Ishikawa (cell line): ENCODE measurements around the gene WSCD2.

Experiments
- CEBPB ChIP-seq: IDR thresholded peaks from 2 replicates; pipeline ENCODE4 v1.6.1; 2012
- CREB1 ChIP-seq: IDR thresholded peaks from 2 replicates; pipeline ENCODE4 v1.6.1; 2012; ENCODE audit warnings: low read depth
- EGR1 ChIP-seq: IDR thresholded peaks from 2 replicates; pipeline ENCODE4 v1.6.1; 2012
- EP300 ChIP-seq: IDR thresholded peaks from 2 replicates; pipeline ENCODE4 v1.6.1; 2012; ENCODE audit warnings: borderline replicate concordance
- FOXM1 ChIP-seq: IDR thresholded peaks from 2 replicates; pipeline ENCODE4 v1.6.1; 2012; ENCODE audit warnings: low read depth, borderline replicate concordance
- TAF1 ChIP-seq: IDR thresholded peaks from 2 replicates; pipeline ENCODE4 v1.6.1; 2012; ENCODE audit warnings: low read depth, mild to moderate bottlenecking
- TCF12 ChIP-seq: IDR thresholded peaks from 2 replicates; pipeline ENCODE4 v1.6.1; 2012; ENCODE audit warnings: low read depth
- YY1 ChIP-seq: IDR thresholded peaks from 2 replicates; pipeline ENCODE4 v1.6.1; 2012; ENCODE audit warnings: low read depth
- ZBTB7A ChIP-seq: IDR thresholded peaks from 2 replicates; pipeline ENCODE4 v1.6.1; 2012; ENCODE audit warnings: low read depth
- TF ChIP-seq, protein P1 (sequence below): IDR thresholded peaks from 2 replicates; pipeline ENCODE4 v1.6.1; 2012
- TF ChIP-seq, protein P2 (sequence below): IDR thresholded peaks from 2 replicates; pipeline ENCODE4 v1.6.1; 2012; ENCODE audit warnings: low read depth, mild to moderate bottlenecking
- TF ChIP-seq, protein P3 (sequence below): IDR thresholded peaks from 2 replicates; pipeline ENCODE4 v1.6.1; 2012

DNA sequence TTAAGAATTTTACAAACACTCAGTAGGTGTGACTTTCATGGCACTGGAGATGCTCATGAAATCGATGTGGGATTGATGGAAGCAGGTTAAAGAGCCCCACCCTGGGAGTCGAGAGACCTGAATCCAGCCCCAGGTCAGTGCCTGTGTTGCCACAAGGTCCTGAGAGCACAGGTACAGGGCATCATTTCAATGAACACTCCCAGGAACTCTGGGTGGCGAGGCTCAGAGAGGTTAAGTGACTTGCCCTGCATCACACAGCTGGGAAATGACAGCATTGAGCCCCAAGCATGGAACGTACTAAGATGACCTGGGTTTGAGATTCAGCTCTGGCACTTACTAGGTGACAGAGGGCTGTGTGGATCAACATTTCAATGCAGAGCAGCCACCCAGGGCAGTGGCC, 111.8 kb downstream of the WSCD2 start:
- no peak for TF ChIP-seq CEBPB
- TF ChIP-seq EGR1: no peak
- no peak for TF ChIP-seq FOXM1
- no peak for TF ChIP-seq YY1
- TF ChIP-seq, protein P1, sequence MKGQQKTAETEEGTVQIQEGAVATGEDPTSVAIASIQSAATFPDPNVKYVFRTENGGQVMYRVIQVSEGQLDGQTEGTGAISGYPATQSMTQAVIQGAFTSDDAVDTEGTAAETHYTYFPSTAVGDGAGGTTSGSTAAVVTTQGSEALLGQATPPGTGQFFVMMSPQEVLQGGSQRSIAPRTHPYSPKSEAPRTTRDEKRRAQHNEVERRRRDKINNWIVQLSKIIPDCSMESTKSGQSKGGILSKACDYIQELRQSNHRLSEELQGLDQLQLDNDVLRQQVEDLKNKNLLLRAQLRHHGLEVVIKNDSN: no peak
- TF ChIP-seq, protein P2, sequence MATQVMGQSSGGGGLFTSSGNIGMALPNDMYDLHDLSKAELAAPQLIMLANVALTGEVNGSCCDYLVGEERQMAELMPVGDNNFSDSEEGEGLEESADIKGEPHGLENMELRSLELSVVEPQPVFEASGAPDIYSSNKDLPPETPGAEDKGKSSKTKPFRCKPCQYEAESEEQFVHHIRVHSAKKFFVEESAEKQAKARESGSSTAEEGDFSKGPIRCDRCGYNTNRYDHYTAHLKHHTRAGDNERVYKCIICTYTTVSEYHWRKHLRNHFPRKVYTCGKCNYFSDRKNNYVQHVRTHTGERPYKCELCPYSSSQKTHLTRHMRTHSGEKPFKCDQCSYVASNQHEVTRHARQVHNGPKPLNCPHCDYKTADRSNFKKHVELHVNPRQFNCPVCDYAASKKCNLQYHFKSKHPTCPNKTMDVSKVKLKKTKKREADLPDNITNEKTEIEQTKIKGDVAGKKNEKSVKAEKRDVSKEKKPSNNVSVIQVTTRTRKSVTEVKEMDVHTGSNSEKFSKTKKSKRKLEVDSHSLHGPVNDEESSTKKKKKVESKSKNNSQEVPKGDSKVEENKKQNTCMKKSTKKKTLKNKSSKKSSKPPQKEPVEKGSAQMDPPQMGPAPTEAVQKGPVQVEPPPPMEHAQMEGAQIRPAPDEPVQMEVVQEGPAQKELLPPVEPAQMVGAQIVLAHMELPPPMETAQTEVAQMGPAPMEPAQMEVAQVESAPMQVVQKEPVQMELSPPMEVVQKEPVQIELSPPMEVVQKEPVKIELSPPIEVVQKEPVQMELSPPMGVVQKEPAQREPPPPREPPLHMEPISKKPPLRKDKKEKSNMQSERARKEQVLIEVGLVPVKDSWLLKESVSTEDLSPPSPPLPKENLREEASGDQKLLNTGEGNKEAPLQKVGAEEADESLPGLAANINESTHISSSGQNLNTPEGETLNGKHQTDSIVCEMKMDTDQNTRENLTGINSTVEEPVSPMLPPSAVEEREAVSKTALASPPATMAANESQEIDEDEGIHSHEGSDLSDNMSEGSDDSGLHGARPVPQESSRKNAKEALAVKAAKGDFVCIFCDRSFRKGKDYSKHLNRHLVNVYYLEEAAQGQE: no peak
- TF ChIP-seq, protein P3, sequence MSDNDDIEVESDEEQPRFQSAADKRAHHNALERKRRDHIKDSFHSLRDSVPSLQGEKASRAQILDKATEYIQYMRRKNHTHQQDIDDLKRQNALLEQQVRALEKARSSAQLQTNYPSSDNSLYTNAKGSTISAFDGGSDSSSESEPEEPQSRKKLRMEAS: no peak
- TF ChIP-seq ZBTB7A: no peak
- no peak for TF ChIP-seq EP300
- TF ChIP-seq CREB1: no peak
- no peak for TF ChIP-seq TCF12
- TF ChIP-seq TAF1: no peak
